Stimulated activated CD8-positive, alpha-beta memory T cell treated with anti-CD3 and anti-CD28 coated beads, Interleukin-15, amount 100 ng/mL, for 4 hours (primary cell): Measurements from ENCODE around the gene CHURC1.

Source experiments
- DNase-seq, 2 donors: peaks; one replicate each; pipeline ENCODE4 v3.0.0-alpha.2; 2020; ENCODE audit warnings: low read depth in 2 of 2

Gene CHURC1

GRCh38 chr14:64938972-64939816, 24.9 kb downstream of the CHURC1 start:
- DNase-seq, result no peak

GRCh38 chr14:64939817-64940190, 25.5 kb downstream of the CHURC1 start:
- no peak for DNase-seq

GRCh38 chr14:64940336-64940910, 26.2 kb downstream of the CHURC1 start:
- no peak for DNase-seq

GRCh38 chr14:64942531-64943111, 28.4 kb downstream of the CHURC1 start, which contains the start of gene GPX2:
GPX2 (minus strand) TSS chr14:64942745; CDS start chr14:64942726, 19 bp downstream.
- DNase-seq, result no peak

- no peak for DNase-seq
Measured at GRCh38 chr14:64943556-64943955, 29.3 kb downstream of the CHURC1 start.

GRCh38 chr14:64944041-64944440, 29.8 kb downstream of the CHURC1 start:
- no peak for DNase-seq

- no peak for DNase-seq
Measured at GRCh38 chr14:64944861-64945260, 30.6 kb downstream of the CHURC1 start.

GRCh38 chr14:64945431-64946178, 31.4 kb downstream of the CHURC1 start:
- no peak for DNase-seq

GRCh38 chr14:64946310-64947045, 32.2 kb downstream of the CHURC1 start:
- DNase-seq, result no peak

- no peak for DNase-seq
Measured at GRCh38 chr14:64947710-64948611, 33.7 kb downstream of the CHURC1 start.

- DNase-seq, result no peak
Measured at GRCh38 chr14:64948612-64949210, 34.5 kb downstream of the CHURC1 start.

GRCh38 chr14:64950889-64951288, 36.6 kb downstream of the CHURC1 start:
- DNase-seq, result no peak

GRCh38 chr14:64951291-64951690, 37.0 kb downstream of the CHURC1 start:
- no peak for DNase-seq

GRCh38 chr14:64951724-64952123, 37.5 kb downstream of the CHURC1 start:
- DNase-seq, result no peak

GRCh38 chr14:64952598-64953309, 38.5 kb downstream of the CHURC1 start:
- no peak for DNase-seq

GRCh38 chr14:64953310-64953654, 39.0 kb downstream of the CHURC1 start:
- DNase-seq, result no peak

- no peak for DNase-seq
Measured at GRCh38 chr14:64953661-64954060, 39.4 kb downstream of the CHURC1 start.

GRCh38 chr14:64954491-64955240, 40.4 kb downstream of the CHURC1 start:
- no peak for DNase-seq

GRCh38 chr14:64955297-64955696, 41.0 kb downstream of the CHURC1 start:
- DNase-seq, result no peak
